HepG2 (cell line): Measurements from ENCODE around the gene PPP1R27. TPM values are rescaled to one million over a fixed set of nuclear protein-coding genes. Genes with fewer than 3 reads are reported as not detected.

ENCODE experiments used
- ATAC-seq: fragments of 200-7000 bp; cut with Tn5 transposase; 3 replicates; pipeline ENCODE4 v1.9.1; 2020; ENCODE audit warnings: mild to moderate bottlenecking, moderate library complexity
- BruUV-seq: library from RNA; stranded (reverse); fragments of 400-500 nt; replicated peaks from 2 replicates; lab custom pipeline; 2021; lab: Mats Ljungman, UMichigan
- CTCF ChIA-PET: fragments of 300-600 bp; formaldehyde crosslinking; extraction: SDS; loops from one replicate; lab custom pipeline; 2021; ENCODE audit warnings: low total read pairs, inconsistent platforms, low intra/inter-chr PET ratio; lab: Yijun Ruan, JAX
- POLR2A ChIA-PET: fragments of 350-600 bp; sonication (Branson Sonifier 250); formaldehyde crosslinking; loops from one replicate; lab custom pipeline; 2020; ENCODE audit warnings: antibody characterized with exemption, inconsistent platforms; lab: Yijun Ruan, JAX
- DNase-seq: peaks from one replicate; pipeline ENCODE4 v3.0.0-alpha.2; 2015; ENCODE audit warnings: low spot score
- FAIRE-seq: peaks from 3 replicates; lab custom pipeline; 2011; peaks lifted over from hg19 to GRCh38; lab: Jason Lieb, UNC
- H2AFZ ChIP-seq: one replicate; pipeline ENCODE4 v1.6.1; 2011; ENCODE audit warnings: low read length, inconsistent platforms
- H3K27ac ChIP-seq: fragments of 300-600 bp; 3 replicates; pipeline ENCODE4 v1.8.0; 2011; ENCODE audit warnings: mixed run types, mild to moderate bottlenecking, mixed read lengths, low read length, inconsistent platforms; ENCODE audit not compliant: insufficient read depth; ENCODE audit errors: extremely low read length
- H3K27me3 ChIP-seq, 2 experiments: fragments of 200-600 bp in 1 of 2; 2 replicates in 1 of 2; 3 replicates in 1 of 2; pipeline versions ENCODE4 v1.6.0 to v1.8.0; 2011; ENCODE audit warnings: low read length in 2 of 2, mild to moderate bottlenecking in 2 of 2, moderate library complexity in 2 of 2, inconsistent platforms in 1 of 2; ENCODE audit not compliant: insufficient read depth in 2 of 2, control insufficient read depth in 1 of 2
- H3K36me3 ChIP-seq, 2 experiments: fragments of 200-600 bp in 1 of 2; replicated peaks in 1 of 2; 2 replicates in 1 of 2; 3 replicates in 1 of 2; pipeline versions ENCODE4 v1.5.1 to v1.8.0; 2011; ENCODE audit warnings: low read length in 2 of 2, inconsistent platforms in 1 of 2; ENCODE audit not compliant: insufficient read depth in 2 of 2, control insufficient read depth in 1 of 2
- H3K4me1 ChIP-seq: 2 replicates; pipeline ENCODE4 v1.5.1; 2012; ENCODE audit warnings: low read length, inconsistent platforms; ENCODE audit not compliant: insufficient read depth
- H3K4me2 ChIP-seq: 2 replicates; pipeline ENCODE4 v1.6.0; 2011; ENCODE audit warnings: low read depth, low read length, inconsistent platforms
- H3K4me3 ChIP-seq, 3 experiments: fragments of 200-600 bp in 1 of 3; sonication (generic), shearing (Covaris generic) in 1 of 3; replicated peaks in 1 of 3; 2 replicates each; pipeline ENCODE4 v1.5.1; 2011 to 2016; ENCODE audit warnings: low read length in 3 of 3, inconsistent platforms in 2 of 3, low read depth in 2 of 3, mild to moderate bottlenecking in 2 of 3, control low read depth in 1 of 3, mixed read lengths in 1 of 3; ENCODE audit not compliant: insufficient read depth in 1 of 3
- H3K79me2 ChIP-seq: one replicate; pipeline ENCODE4 v1.6.1; 2011; ENCODE audit warnings: low read length, inconsistent platforms; ENCODE audit not compliant: insufficient read depth
- H3K9ac ChIP-seq: 2 replicates; pipeline ENCODE4 v1.6.0; 2011; ENCODE audit warnings: mild to moderate bottlenecking, low read depth, low read length, inconsistent platforms; ENCODE audit not compliant: insufficient read depth
- H3K9me3 ChIP-seq: 2 replicates; pipeline ENCODE4 v1.5.1; 2012; ENCODE audit warnings: mild to moderate bottlenecking, low read length
- H4K20me1 ChIP-seq: 2 replicates; pipeline ENCODE4 v1.6.0; 2011; ENCODE audit warnings: inconsistent platforms, mild to moderate bottlenecking, low read length, moderate library complexity; ENCODE audit not compliant: insufficient read depth
- ADNP ChIP-seq: sonication (generic); formaldehyde crosslinking; IDR thresholded peaks from 2 replicates; pipeline ENCODE4 v1.4.0; 2020; ENCODE audit warnings: missing genetic modification reagents
- ATM ChIP-seq: fragments of 450-650 bp; IDR thresholded peaks from 2 replicates; pipeline ENCODE4 v1.7.1; 2017; ENCODE audit warnings: mild to moderate bottlenecking, borderline replicate concordance
- CBX2 ChIP-seq, 2 experiments: fragments of 200-600 bp in 1 of 2; sonication (generic); formaldehyde crosslinking in 1 of 2; IDR thresholded peaks; 2 replicates each; pipeline versions ENCODE4 v1.7.0 to v1.8.1; 2018 to 2022; ENCODE audit warnings: low read depth in 2 of 2, low read length in 1 of 2, mild to moderate bottlenecking in 1 of 2, missing genetic modification reagents in 1 of 2
- CHCHD3 ChIP-seq: sonication (generic); formaldehyde crosslinking; IDR thresholded peaks from 2 replicates; pipeline ENCODE4 v1.8.0; 2022; ENCODE audit warnings: mild to moderate bottlenecking, missing genetic modification reagents, moderate library complexity
- CHD4 ChIP-seq: fragments of 200-600 bp; sonication (generic); IDR thresholded peaks from 2 replicates; pipeline ENCODE4 v1.7.0; 2017; ENCODE audit warnings: mild to moderate bottlenecking, low read length, borderline replicate concordance
- FOXP1 ChIP-seq, 2 experiments: fragments of 450-650 bp in 1 of 2; IDR thresholded peaks; 2 replicates each; pipeline ENCODE4 v1.6.1; 2017 to 2018; ENCODE audit warnings: antibody characterized with exemption in 1 of 2
- HES4 ChIP-seq: sonication (generic); formaldehyde crosslinking; IDR thresholded peaks from 2 replicates; pipeline ENCODE4 v1.9.0; 2021; ENCODE audit warnings: mild to moderate bottlenecking, missing genetic modification reagents, borderline replicate concordance
- HNRNPL ChIP-seq: fragments of 200-400 bp; formaldehyde crosslinking; IDR thresholded peaks from 2 replicates; pipeline ENCODE4 v1.6.1; 2017; ENCODE audit warnings: mild to moderate bottlenecking, low read depth, low read length
- MIER3 ChIP-seq: IDR thresholded peaks from 2 replicates; pipeline ENCODE4 v1.6.1; 2016; ENCODE audit warnings: missing compliant biosample characterization, borderline replicate concordance
- SP4 ChIP-seq: sonication (generic); formaldehyde crosslinking; IDR thresholded peaks from 2 replicates; pipeline ENCODE4 v1.8.1; 2023; ENCODE audit warnings: mild to moderate bottlenecking, missing genetic modification reagents
- XRCC5 ChIP-seq: fragments of 200-400 bp; formaldehyde crosslinking; optimal IDR thresholded peaks from 2 replicates; pipeline ENCODE3; 2017; ENCODE audit warnings: mild to moderate bottlenecking, low read length
- ZNF468 ChIP-seq: sonication (generic); formaldehyde crosslinking; IDR thresholded peaks from 2 replicates; pipeline ENCODE4 v1.8.0; 2022; ENCODE audit warnings: mild to moderate bottlenecking, moderate library complexity, missing genetic modification reagents
- ZNF616 ChIP-seq: sonication (generic); formaldehyde crosslinking; IDR thresholded peaks from 2 replicates; pipeline ENCODE4 v1.5.0; 2020; ENCODE audit warnings: low read depth, mild to moderate bottlenecking, missing genetic modification reagents
- ZNF780A ChIP-seq: sonication (generic); formaldehyde crosslinking; IDR thresholded peaks from 2 replicates; pipeline ENCODE4 v1.8.0; 2022; ENCODE audit warnings: mild to moderate bottlenecking, missing genetic modification reagents, moderate library complexity
- WGBS: methylation state at CpG from one replicate; pipeline ENCODE4 v1.1.6; 2017; ENCODE audit warnings: low lambda C conversion rate; 5-methylcytosine and 5-hydroxymethylcytosine counted together
- in situ Hi-C: cut with HindIII; loops from 2 replicates; pipeline ENCODE4 v1.10.0; 2017; ENCODE audit warnings: low pct_unique_long_range_greater_than_20kb; ENCODE audit not compliant: extremely low pct_ligation_motif_present
- intact Hi-C: fragments of 100-400 bp; cut with micrococcal nuclease; formaldehyde crosslinking; loops from one replicate; pipeline ENCODE4 v1.10.0; 2022; ENCODE audit not compliant: unreplicated experiment
- polyA plus RNA-seq, 8 experiments: library from polyadenylated mRNA; depleted of rRNA in 3 of 8; stranded (reverse) in 7 of 8; unstranded in 1 of 8; fragments of >200 nt; fragmentation: Illumina TruSeq in 4 of 8; extraction: Trizol in 4 of 8; gene quantifications; 2 replicates each; pipeline versions ENCODE4 v1.2.1 to v1.2.3, GENCODE V29; 2011 to 2016; ENCODE audit warnings: low read depth in 4 of 8, missing spikeins in 1 of 8, mixed read lengths in 1 of 8; ENCODE audit not compliant: insufficient read depth in 1 of 8
- total RNA-seq, 5 experiments: library from RNA; depleted of rRNA; stranded (reverse); fragments of >200 nt; fragmentation: Illumina TruSeq; extraction: Trizol; gene quantifications; 2 replicates each; pipeline ENCODE4 v1.2.3, GENCODE V29; 2016; ENCODE audit warnings: low read depth in 1 of 5
- TF ChIP-seq, protein P1 (sequence below): sonication (generic); formaldehyde crosslinking; IDR thresholded peaks from 2 replicates; pipeline ENCODE4 v1.8.0; 2022; ENCODE audit warnings: missing genetic modification reagents, mild to moderate bottlenecking, moderate library complexity, borderline replicate concordance

PPP1R27 gene
- total and polyA plus RNA-seq, 2 of the 13 experiments (the other 11 are each of a cell fraction or from before 2014, with no cell fraction given): 0.17 to 1.00 TPM

DNA sequence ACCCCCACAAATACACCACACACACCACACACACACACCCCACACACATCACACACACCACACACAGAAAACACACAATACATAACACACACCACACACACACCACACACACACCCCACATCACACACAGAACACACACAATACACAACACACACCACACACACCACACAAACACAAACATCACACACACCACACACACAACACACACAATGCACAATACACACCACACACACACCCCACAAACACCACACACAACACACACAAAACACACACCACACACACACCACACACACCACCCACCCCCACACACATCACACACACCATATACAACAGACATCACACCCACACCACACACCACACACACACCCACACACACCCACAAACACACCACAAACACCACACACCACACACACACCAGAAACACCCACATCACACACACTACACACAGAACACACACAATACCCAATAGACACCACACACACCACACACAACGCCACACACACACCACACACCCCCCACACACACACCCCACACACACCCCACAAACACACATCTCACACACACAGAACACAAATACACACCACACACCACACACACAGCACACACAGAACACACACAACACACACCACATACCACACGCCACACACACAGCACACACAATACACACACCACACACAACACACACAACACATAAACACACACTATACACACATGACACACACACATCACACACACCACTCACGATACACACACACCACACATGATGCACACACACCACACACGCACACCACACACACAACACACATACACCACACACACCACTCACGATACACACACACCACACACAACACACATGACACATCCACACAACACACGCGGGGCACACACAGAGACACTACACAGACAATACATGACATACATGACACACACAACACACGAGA, 41.9 kb downstream of the PPP1R27 start:
- H3K27ac ChIP-seq: no peak overlapping the region
- no peak for FAIRE-seq
- BruUV-seq: no TSS peak
- TF ChIP-seq MIER3 (CRISPR knock-in tag) (no peak), ADNP (CRISPR knock-in tag) (no peak), ZNF616 (CRISPR knock-in tag) (0 out of 2 replicates have a peak, but pooled peaks have one; percentile 27), CHD4 (0 out of 2 replicates have a peak, but pooled peaks have one; percentile 21), ZNF780A (0 out of 2 replicates have a peak, but pooled peaks have one; percentile 22), HNRNPL (0 out of 2 replicates have a peak, but pooled peaks have one; percentile 16), XRCC5 (no peak), ZNF468 (CRISPR knock-in tag) (peak; percentile 57; the same call in 1 of the 2 replicates), ATM (peak; percentile 76; the same call in 1 of the 2 replicates), CBX2 (IDR thresholded peaks at IDR 0.05; ENCODE audit: low read depth, low read length) (no peak), CBX2 (CRISPR knock-in tag; IDR thresholded peaks at IDR 0.05; ENCODE audit: low read depth) (0 out of 2 replicates have a peak, but pooled peaks have one; percentile 51), FOXP1 (IDR thresholded peaks at IDR 0.05) (0 out of 2 replicates have a peak, but pooled peaks have one; percentile 25), FOXP1 (CRISPR knock-in tag; IDR thresholded peaks at IDR 0.05) (no peak), SP4 (CRISPR knock-in tag) (peak; percentile 44; the same call in 1 of the 2 replicates), HES4 (CRISPR knock-in tag) (no peak), CHCHD3 (no peak)
- TF ChIP-seq, protein P1, sequence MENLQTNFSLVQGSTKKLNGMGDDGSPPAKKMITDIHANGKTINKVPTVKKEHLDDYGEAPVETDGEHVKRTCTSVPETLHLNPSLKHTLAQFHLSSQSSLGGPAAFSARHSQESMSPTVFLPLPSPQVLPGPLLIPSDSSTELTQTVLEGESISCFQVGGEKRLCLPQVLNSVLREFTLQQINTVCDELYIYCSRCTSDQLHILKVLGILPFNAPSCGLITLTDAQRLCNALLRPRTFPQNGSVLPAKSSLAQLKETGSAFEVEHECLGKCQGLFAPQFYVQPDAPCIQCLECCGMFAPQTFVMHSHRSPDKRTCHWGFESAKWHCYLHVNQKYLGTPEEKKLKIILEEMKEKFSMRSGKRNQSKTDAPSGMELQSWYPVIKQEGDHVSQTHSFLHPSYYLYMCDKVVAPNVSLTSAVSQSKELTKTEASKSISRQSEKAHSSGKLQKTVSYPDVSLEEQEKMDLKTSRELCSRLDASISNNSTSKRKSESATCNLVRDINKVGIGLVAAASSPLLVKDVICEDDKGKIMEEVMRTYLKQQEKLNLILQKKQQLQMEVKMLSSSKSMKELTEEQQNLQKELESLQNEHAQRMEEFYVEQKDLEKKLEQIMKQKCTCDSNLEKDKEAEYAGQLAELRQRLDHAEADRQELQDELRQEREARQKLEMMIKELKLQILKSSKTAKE: 0 out of 2 replicates have a peak, but pooled peaks have one; percentile 27

More for the DNA sequence above, 41.9 kb downstream of the PPP1R27 start:
- Histone ChIP-seq H4K20me1 (no peaks in the 10 kb centered on the region), H3K4me1 (peaks cover 19% of the 10 kb centered on the region), H3K4me2 (no peak overlapping the region), H3K9me3 (no peaks in the 10 kb centered on the region), H3K27me3 (peaks cover 1 to 12% of the 10 kb centered on the region in 2 experiments; a peak in 4 of 5 replicates), H3K9ac (no peak overlapping the region), H3K4me3 (no peak overlapping the region), H2AFZ (no peak overlapping the region), H3K36me3 (no peaks in the 10 kb centered on the region), H3K79me2 (no peaks in the 10 kb centered on the region)
- intact Hi-C loops: no loop called here
- in situ Hi-C loops: no loop called here
- POLR2A ChIA-PET: no interaction called here
- CTCF ChIA-PET: no interaction called here
- no peak for DNase-seq
- WGBS: 63% methylated on average over 8 of the region's 8 CpGs
- no peak for ATAC-seq
